Calu3 (cell line): ENCODE data around the gene PRRT1B. TPM values are rescaled to one million over a fixed set of nuclear protein-coding genes. Genes with fewer than 3 reads are reported as not detected.

Source experiments
- BruUV-seq: library from RNA; stranded (reverse); fragments of 400-500 nt; replicated peaks from 2 replicates; lab custom pipeline; 2021; lab: Mats Ljungman, UMichigan
- CTCF ChIA-PET: fragments of 300-600 bp; sonication (Branson Sonifier 250); formaldehyde crosslinking; loops from one replicate; lab custom pipeline; 2022; ENCODE audit warnings: antibody characterized with exemption; lab: Charles Lee
- DNase-seq: peaks from one replicate; pipeline ENCODE4 v3.0.0; 2022
- H3K27ac Mint-ChIP-seq: one replicate; pipeline ENCODE4 v1.8.0; 2022; ENCODE audit warnings: mixed read lengths; ENCODE audit not compliant: unreplicated experiment
- H3K27me3 Mint-ChIP-seq: one replicate; pipeline ENCODE4 v1.8.0; 2022; ENCODE audit warnings: mixed read lengths; ENCODE audit not compliant: unreplicated experiment
- H3K36me3 Mint-ChIP-seq: one replicate; pipeline ENCODE4 v1.8.0; 2022; ENCODE audit warnings: mild to moderate bottlenecking, moderate library complexity, mixed read lengths; ENCODE audit not compliant: insufficient read depth, unreplicated experiment
- H3K4me1 Mint-ChIP-seq: one replicate; pipeline ENCODE4 v1.8.0; 2022; ENCODE audit warnings: mild to moderate bottlenecking, low read depth, mixed read lengths; ENCODE audit not compliant: unreplicated experiment
- H3K4me3 Mint-ChIP-seq: one replicate; pipeline ENCODE4 v1.8.0; 2022; ENCODE audit warnings: mild to moderate bottlenecking, low read depth, moderate library complexity, mixed read lengths; ENCODE audit not compliant: unreplicated experiment
- H3K9me3 Mint-ChIP-seq: one replicate; pipeline ENCODE4 v1.8.0; 2022; ENCODE audit warnings: low read depth, mixed read lengths; ENCODE audit not compliant: unreplicated experiment
- CTCF ChIP-seq: fragments of 200-600 bp; IDR thresholded peaks from one replicate; pipeline ENCODE4 v1.8.0; 2022; ENCODE audit warnings: antibody characterized with exemption; ENCODE audit not compliant: unreplicated experiment
- intact Hi-C: fragments of 100-400 bp; cut with micrococcal nuclease; formaldehyde crosslinking; loops from one replicate; pipeline ENCODE4 v1.10.0; 2022; ENCODE audit not compliant: unreplicated experiment
- total RNA-seq: library from RNA; stranded (reverse); gene quantifications from 2 replicates; pipeline ENCODE4 v1.2.3, GENCODE V29; 2022

PRRT1B gene
- total RNA-seq, 1 experiment from 2014 or later, result not detected

GRCh38 chr9:131530920-131531832 is 14.1 kb upstream of the PRRT1B start, which contains the start of gene UCK1:
Gene UCK1 (minus strand): TSS chr9:131531263. CDS start chr9:131531174, 89 bp downstream.
- no TSS peak for BruUV-seq
- Mint-ChIP-seq H3K4me3 (peak within 1 kb of the TSS; percentile 70), H3K27me3 (no peaks in the 10 kb centered on the region), H3K9me3 (no peaks in the 10 kb centered on the region), H3K27ac (no peak within 1 kb of the TSS), H3K36me3 (peaks cover 15% of the 10 kb centered on the region), H3K4me1 (no peaks in the 10 kb centered on the region)
- TF ChIP-seq CTCF, result no peak
- CTCF ChIA-PET, result interaction anchor here (0.7 kb wide), 1 partner anchor 197 kb away, joined by 3 read pairs; no protein-coding TSS in a partner anchor
- intact Hi-C loops, result no loop called here
- DNase-seq, result peak; percentile 67

- no peak for DNase-seq
- no peak for TF ChIP-seq CTCF
- intact Hi-C loops, result no loop called here
- no peaks in the 10 kb centered on the region for H3K27me3 Mint-ChIP-seq
- CTCF ChIA-PET, result no interaction called here
- no peaks in the 10 kb centered on the region for H3K9me3 Mint-ChIP-seq
- BruUV-seq, result no TSS peak
- no peak overlapping the region for H3K27ac Mint-ChIP-seq
- H3K4me1 Mint-ChIP-seq, result no peaks in the 10 kb centered on the region
- H3K4me3 Mint-ChIP-seq, result no peak overlapping the region
- peaks cover 10% of the 10 kb centered on the region for H3K36me3 Mint-ChIP-seq
Measured at GRCh38 chr9:131534721-131535237, 10.5 kb upstream of the PRRT1B start.

- no peaks in the 10 kb centered on the region for H3K27me3 Mint-ChIP-seq
- H3K9me3 Mint-ChIP-seq, result peaks cover 2% of the 10 kb centered on the region
- no peak for TF ChIP-seq CTCF
- no TSS peak for BruUV-seq
- H3K27ac Mint-ChIP-seq, result no peak overlapping the region
- no peaks in the 10 kb centered on the region for H3K36me3 Mint-ChIP-seq
- intact Hi-C loops, result no loop called here
- no peaks in the 10 kb centered on the region for H3K4me1 Mint-ChIP-seq
- no peak overlapping the region for H3K4me3 Mint-ChIP-seq
- no peak for DNase-seq
- CTCF ChIA-PET, result no interaction called here
Measured at GRCh38 chr9:131537946-131538345, 7.4 kb upstream of the PRRT1B start.

- CTCF ChIA-PET, result no interaction called here
- TF ChIP-seq CTCF, result no peak
- Mint-ChIP-seq H3K27me3 (no peaks in the 10 kb centered on the region), H3K27ac (no peak overlapping the region), H3K4me3 (no peak overlapping the region), H3K4me1 (no peaks in the 10 kb centered on the region), H3K9me3 (peaks cover 2% of the 10 kb centered on the region), H3K36me3 (no peaks in the 10 kb centered on the region)
- intact Hi-C loops, result no loop called here
- DNase-seq, result no peak
- BruUV-seq, result no TSS peak
Measured at GRCh38 chr9:131539223-131539923, 6.0 kb upstream of the PRRT1B start.
